Osteoblast (primary cell): ENCODE data around the gene NRSN2. TPM values are rescaled to one million over a fixed set of nuclear protein-coding genes. Genes with fewer than 3 reads are reported as not detected.

Source experiments
- DNase-seq: peaks from one replicate; pipeline ENCODE4 v3.0.0; 2011; ENCODE audit warnings: low spot score, mixed read lengths; ENCODE audit not compliant: insufficient read length; ENCODE audit errors: missing footprints
- H2AFZ ChIP-seq: 2 replicates; pipeline ENCODE4 v1.6.0; 2011; ENCODE audit warnings: mild to moderate bottlenecking, low read length
- H3K27ac ChIP-seq: 2 replicates; pipeline ENCODE4 v1.5.1; 2011; ENCODE audit warnings: mild to moderate bottlenecking, low read depth, low read length, moderate library complexity
- H3K27me3 ChIP-seq: 2 replicates; pipeline ENCODE4 v1.6.0; 2012; ENCODE audit warnings: mild to moderate bottlenecking, control low read depth, inconsistent platforms, low read length, moderate library complexity; ENCODE audit not compliant: insufficient read depth
- H3K36me3 ChIP-seq: 2 replicates; pipeline ENCODE4 v1.5.1; 2011; ENCODE audit warnings: mild to moderate bottlenecking, low read length, control low read depth, moderate library complexity; ENCODE audit not compliant: insufficient read depth
- H3K4me1 ChIP-seq: 2 replicates; pipeline ENCODE4 v1.5.1; 2011; ENCODE audit warnings: mild to moderate bottlenecking, low read length, control low read depth, moderate library complexity; ENCODE audit not compliant: insufficient read depth
- H3K4me2 ChIP-seq: 2 replicates; pipeline ENCODE4 v1.6.0; 2011; ENCODE audit warnings: mild to moderate bottlenecking, low read length; ENCODE audit not compliant: insufficient read depth
- H3K4me3 ChIP-seq: fragments of 200-600 bp; sonication (generic); 3 replicates; pipeline ENCODE4 v1.5.1; 2012; ENCODE audit warnings: mild to moderate bottlenecking, low read length, inconsistent platforms; ENCODE audit not compliant: insufficient read depth
- H3K79me2 ChIP-seq: 2 replicates; pipeline ENCODE4 v1.6.0; 2012; ENCODE audit warnings: mild to moderate bottlenecking, low read length, control low read depth, inconsistent platforms; ENCODE audit not compliant: insufficient read depth
- H3K9me3 ChIP-seq: 2 replicates; pipeline ENCODE4 v1.5.1; 2011; ENCODE audit warnings: low read depth, low read length, control low read depth
- H4K20me1 ChIP-seq: 2 replicates; pipeline ENCODE4 v1.6.0; 2012; ENCODE audit warnings: mild to moderate bottlenecking, low read length, control low read depth; ENCODE audit not compliant: insufficient read depth
- total RNA-seq: library from RNA; depleted of rRNA; stranded (reverse); fragments of >200 nt; gene quantifications from 2 replicates; pipeline ENCODE4 v1.2.3, GENCODE V29; 2012
- TF ChIP-seq, protein P1 (sequence below): IDR thresholded peaks from 2 replicates; pipeline ENCODE4 v1.5.1; 2011; ENCODE audit warnings: mild to moderate bottlenecking, low read depth, low read length, moderate library complexity; ENCODE audit errors: extremely low read depth

Gene NRSN2
- total RNA-seq, 1 donor: 49.6 TPM

DNA sequence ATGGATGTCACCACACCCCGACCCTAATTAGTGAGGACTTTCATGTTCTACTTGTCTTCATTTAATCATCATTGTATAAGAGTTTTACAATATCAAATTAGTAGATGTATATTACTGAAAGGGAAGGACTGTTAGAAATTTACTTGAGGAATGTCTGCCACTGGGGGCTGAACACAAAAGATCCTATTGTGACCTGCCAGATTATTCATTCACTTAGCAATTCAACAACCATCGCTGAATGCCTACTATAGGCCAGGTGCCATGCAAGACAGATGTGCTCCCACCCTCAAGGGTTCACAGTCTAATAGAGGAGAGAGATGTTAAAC lies 53.2 kb downstream of the NRSN2 start:
- Histone ChIP-seq H3K4me3 (no peak overlapping the region), H2AFZ (no peak overlapping the region), H3K79me2 (no peaks in the 10 kb centered on the region), H4K20me1 (no peaks in the 10 kb centered on the region), H3K4me1 (no peaks in the 10 kb centered on the region), H3K36me3 (no peaks in the 10 kb centered on the region), H3K27me3 (no peaks in the 10 kb centered on the region), H3K9me3 (no peaks in the 10 kb centered on the region), H3K4me2 (no peak overlapping the region), H3K27ac (no peak overlapping the region)
- no peak for DNase-seq
- TF ChIP-seq, protein P1, sequence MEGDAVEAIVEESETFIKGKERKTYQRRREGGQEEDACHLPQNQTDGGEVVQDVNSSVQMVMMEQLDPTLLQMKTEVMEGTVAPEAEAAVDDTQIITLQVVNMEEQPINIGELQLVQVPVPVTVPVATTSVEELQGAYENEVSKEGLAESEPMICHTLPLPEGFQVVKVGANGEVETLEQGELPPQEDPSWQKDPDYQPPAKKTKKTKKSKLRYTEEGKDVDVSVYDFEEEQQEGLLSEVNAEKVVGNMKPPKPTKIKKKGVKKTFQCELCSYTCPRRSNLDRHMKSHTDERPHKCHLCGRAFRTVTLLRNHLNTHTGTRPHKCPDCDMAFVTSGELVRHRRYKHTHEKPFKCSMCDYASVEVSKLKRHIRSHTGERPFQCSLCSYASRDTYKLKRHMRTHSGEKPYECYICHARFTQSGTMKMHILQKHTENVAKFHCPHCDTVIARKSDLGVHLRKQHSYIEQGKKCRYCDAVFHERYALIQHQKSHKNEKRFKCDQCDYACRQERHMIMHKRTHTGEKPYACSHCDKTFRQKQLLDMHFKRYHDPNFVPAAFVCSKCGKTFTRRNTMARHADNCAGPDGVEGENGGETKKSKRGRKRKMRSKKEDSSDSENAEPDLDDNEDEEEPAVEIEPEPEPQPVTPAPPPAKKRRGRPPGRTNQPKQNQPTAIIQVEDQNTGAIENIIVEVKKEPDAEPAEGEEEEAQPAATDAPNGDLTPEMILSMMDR: no peak

GRCh38 chr20:400454-401275 lies 53.8 kb downstream of the NRSN2 start:
- no peaks in the 10 kb centered on the region for H3K36me3 ChIP-seq
- H2AFZ ChIP-seq: peak overlapping the region; percentile 62
- no peaks in the 10 kb centered on the region for H3K9me3 ChIP-seq
- DNase-seq: peak; percentile 91
- H3K4me3 ChIP-seq: no peak overlapping the region
- no peaks in the 10 kb centered on the region for H3K4me1 ChIP-seq
- no peaks in the 10 kb centered on the region for H4K20me1 ChIP-seq
- no peaks in the 10 kb centered on the region for H3K79me2 ChIP-seq
- H3K27ac ChIP-seq: no peak overlapping the region
- H3K4me2 ChIP-seq: no peak overlapping the region
- H3K27me3 ChIP-seq: no peaks in the 10 kb centered on the region
- TF ChIP-seq, protein P1: no peak

DNA sequence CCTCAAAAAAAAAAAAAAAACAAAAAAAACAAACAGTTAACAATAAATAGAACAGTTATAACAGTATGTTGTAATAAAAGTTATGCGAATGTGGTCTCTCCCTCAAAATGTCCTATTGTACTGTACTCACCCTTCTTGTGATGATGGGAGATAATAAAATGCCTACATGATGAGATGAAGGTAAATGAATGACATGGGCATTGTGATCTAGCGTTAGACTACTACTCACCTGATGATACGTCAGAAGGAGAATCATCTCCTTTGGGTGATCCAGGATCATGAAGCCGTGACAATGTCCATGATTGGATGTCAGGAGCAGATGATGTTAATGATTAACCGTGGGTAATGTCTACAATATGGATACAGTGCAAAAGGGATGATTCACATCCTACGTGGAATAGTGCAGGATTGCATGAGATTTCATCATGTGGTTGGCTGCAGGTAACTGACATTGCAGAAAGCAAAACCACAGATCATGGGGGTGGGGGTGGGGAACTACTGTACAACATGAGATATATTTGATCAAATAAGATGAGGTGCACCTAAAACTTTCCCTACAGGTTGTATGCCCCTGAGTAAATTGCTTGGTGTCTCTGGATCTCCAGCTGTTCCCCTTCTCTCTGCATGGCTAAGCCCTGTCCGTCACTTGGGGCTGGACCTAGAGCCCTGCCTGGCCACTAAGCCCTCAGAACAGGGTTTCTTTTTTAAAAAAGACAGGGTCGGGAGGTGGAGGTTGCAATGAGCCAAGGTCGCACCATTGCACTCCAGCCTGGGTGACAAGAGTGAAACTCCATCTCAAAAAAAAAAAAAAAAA lies 55.0 kb downstream of the NRSN2 start:
- peaks cover under 1% of the 10 kb centered on the region for H3K4me1 ChIP-seq
- H2AFZ ChIP-seq: no peak overlapping the region
- H3K27me3 ChIP-seq: no peaks in the 10 kb centered on the region
- H3K4me3 ChIP-seq: no peak overlapping the region
- H4K20me1 ChIP-seq: no peaks in the 10 kb centered on the region
- H3K36me3 ChIP-seq: no peaks in the 10 kb centered on the region
- no peak for DNase-seq
- H3K4me2 ChIP-seq: no peak overlapping the region
- H3K79me2 ChIP-seq: no peaks in the 10 kb centered on the region
- no peaks in the 10 kb centered on the region for H3K9me3 ChIP-seq
- TF ChIP-seq, protein P1: no peak
- H3K27ac ChIP-seq: no peak overlapping the region

DNA sequence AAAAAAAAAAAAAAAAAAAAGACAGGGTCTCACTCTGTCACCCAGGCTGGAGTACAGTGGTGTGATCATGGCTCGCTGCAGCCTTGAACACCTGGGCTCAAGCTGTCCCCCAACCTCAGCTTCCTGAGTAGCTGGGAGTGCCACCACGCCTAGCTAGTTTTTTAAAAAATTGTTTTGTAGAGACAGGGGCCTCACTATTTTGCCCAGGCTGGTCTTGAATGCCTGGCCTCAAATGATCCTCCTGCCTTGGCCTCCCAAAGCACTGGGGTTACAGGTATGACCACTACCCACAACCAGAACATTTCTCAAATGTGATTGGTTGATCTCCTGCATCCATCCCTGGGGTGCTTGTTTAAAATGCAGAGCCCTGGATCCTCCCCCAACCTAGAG lies 55.6 kb downstream of the NRSN2 start:
- Histone ChIP-seq H3K4me1 (peaks cover 6% of the 10 kb centered on the region), H3K27me3 (no peaks in the 10 kb centered on the region), H3K27ac (no peak overlapping the region), H3K4me3 (no peak overlapping the region), H3K36me3 (no peaks in the 10 kb centered on the region), H3K9me3 (no peaks in the 10 kb centered on the region), H4K20me1 (no peaks in the 10 kb centered on the region), H2AFZ (no peak overlapping the region), H3K4me2 (no peak overlapping the region), H3K79me2 (no peaks in the 10 kb centered on the region)
- TF ChIP-seq, protein P1: no peak
- no peak for DNase-seq
